Upper lobe of left lung (tissue), 4 donors: Measurements from ENCODE around the gene TJP3.

Source experiments
- CTCF ChIP-seq, 6 experiments: fragments of 450-650 bp in 4 of 6; fragments of 200-600 bp in 2 of 6; sonication (generic) in 2 of 6; IDR thresholded peaks; one replicate each; pipeline ENCODE4 v1.5.1; 2016 to 2019; ENCODE audit warnings: antibody characterized with exemption in 6 of 6
- POLR2A ChIP-seq, 4 donors: fragments of 450-650 bp; IDR thresholded peaks; one replicate each; pipeline ENCODE4 v1.5.1; 2016 to 2017; ENCODE audit warnings: antibody characterized with exemption in 4 of 4, mild to moderate bottlenecking in 2 of 4

GRCh38 chr19:3765121-3765520 is 56.9 kb downstream of the TJP3 start:
- TF ChIP-seq CTCF (IDR thresholded peaks at IDR 0.05) (no peak), POLR2A (IDR thresholded peaks at IDR 0.05) (no peak)
